ENCODE results near the gene CYP3A7.
"Not testable (repeated sequence)": the region's sequence is repeated elsewhere in the genome, so short reads cannot be mapped to it uniquely, and the experiment has no call there.

CYP3A7 gene

DNA sequence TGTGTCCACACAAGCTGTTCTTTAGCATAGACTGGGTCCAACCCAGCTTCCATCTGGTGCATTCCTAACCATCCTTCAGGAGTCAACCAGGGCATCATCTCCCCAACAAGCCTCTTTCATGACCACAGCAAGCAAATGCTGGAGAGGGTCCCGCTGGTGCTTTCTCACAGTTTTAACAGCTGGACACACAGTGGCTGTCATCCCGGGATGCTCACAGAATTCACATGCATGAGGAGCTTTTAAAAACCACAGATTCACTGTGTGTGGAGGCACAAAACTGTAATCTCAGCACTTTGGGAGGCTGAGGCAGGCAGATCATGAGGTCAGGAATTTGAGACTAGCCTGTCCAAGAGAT is 6.4 kb upstream of the CYP3A7 start:
- no peak for DNase-seq (ENCODE audit: low spot score)

DNA sequence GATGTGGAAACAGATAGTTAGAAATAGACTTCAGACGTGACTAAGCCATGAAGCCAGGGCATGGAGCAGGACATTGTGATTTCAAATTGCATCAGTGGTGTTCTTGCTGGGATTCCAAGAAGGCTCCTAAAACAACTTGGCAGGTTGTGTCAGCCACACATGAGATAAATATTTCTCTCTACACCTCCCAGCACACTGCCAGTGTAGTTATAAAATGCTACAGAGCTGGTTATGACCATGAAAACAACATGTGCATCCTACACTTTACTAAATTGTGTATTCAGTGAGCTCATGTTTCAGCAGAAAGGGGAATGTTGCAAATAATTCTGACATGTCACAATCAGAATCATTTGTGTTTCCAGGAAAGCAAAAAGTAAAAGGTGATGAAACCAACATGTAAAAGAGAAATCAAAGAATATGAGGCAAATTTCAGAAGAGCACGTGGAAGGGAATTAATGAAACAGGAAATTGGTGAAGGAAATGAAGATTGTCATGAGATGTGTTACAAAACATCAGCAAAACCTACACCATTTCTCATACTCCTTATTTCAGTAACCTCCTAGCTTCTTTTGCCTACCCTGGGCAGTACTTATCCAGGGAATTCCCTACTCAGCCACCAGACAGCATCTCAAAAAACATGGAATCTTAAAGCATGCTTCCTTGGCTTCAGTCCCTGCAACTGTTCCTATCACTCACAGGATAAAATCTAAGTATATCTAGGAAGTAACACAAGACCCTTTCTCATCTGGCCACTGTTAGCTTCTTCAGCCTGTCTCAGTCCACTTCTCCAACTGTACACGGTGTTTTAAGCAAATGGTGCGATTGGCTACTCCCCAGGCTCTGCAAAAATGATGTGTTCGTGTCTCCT is 5.8 kb upstream of the CYP3A7 start:
- DNase-seq (ENCODE audit: low spot score), result no peak

DNA sequence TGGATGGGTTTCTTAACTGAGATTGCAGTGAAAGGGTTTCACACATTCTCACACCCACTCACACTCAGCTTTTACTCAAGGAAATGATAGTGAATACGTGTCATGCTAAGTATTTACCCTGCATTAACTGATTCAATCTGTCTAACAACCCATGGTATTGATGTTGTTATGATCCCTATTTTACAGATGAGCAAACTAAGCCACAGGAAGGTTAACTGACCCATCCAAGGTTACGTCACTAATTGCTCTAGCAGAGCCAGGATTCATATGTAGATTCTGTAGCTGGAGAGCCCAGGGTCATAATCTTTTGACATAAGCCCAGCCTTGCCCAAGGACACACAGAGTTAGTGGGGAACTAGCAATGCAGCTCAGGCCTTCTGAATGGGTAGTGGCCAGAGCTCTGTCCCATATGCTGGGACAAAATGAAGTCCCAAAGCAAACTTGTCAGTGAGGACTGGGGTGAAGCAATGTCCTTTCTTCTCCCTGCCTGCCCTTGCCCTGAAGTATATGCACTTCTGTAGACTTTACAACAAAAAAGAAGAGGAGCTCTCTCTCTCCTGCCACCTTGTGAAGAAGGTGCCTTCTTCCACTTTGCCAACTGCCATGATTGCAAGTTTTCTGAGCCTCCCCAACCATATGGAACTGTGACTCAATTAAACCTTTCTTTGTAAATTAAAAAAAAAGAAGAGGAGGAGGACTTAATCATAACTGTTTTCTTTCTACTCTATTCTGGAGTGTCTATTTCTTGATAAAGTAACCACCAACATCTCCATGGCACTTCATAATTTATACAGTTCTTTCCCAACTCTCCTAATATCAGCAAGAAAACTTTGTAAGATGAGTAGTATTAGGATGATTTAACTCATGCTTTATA is 4.9 kb upstream of the CYP3A7 start:
- DNase-seq (ENCODE audit: low spot score), result no peak

DNA sequence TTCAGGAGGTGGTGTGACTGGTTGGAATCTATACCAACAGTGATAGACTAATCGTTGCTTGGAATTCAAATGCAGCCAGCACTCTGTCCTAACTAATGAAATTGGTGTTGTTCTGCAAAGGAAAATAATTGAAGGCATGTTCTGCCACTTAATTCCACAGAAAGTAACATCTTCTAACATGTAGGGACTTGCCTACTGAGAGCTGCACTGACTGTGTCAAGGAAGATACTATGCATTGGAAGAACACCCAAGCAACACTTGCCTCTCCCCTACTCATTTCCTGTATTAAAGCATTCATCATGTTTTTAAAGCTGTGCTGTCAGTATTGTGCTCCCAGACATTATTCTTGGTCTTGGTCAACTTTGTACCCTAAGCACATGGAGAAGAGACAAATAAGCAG is 2.7 kb upstream of the CYP3A7 start:
- DNase-seq (ENCODE audit: low spot score), result no peak

DNA sequence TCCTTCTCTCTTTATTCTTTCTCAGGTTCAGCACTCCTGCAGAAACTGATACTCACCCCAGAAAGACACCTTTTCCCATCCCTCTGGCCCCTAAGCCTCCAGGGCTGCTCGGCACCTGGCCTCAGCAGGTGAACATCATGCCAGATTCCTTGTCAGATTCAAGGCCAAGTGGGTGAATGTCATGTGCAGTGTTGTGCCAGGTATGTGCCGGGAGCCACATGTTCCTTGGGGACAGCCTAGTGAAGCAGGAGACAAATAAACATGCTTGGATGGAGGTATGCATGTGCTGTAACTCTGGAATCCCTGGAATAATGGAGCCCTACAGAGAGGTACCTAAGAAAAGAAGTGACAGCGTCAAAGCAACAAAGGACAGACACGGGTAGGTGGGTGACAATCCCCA is 1.7 kb upstream of the CYP3A7 start:
- DNase-seq (ENCODE audit: low spot score), result not testable (repeated sequence)

DNA sequence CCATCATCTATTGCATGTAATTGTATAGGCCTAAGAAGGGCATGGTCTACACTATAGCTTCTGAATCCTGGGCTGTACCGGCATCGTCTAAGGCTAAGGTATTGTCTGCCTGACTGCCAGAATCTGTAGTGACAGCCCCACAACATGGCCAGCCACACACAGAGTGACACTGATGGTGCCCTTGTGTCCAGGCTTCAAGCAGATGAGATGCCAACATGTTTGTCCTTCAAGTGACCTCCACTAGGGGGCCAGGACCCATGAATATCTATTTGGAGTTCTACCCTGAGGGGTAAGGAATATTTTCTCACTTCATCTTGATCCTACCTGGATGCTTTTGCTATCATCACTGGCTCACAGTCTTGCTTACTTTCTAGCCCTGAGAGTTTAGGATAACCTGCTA is 1.5 kb downstream of the CYP3A7 start:
- peak; percentile 26 for DNase-seq (ENCODE audit: low spot score)

DNA sequence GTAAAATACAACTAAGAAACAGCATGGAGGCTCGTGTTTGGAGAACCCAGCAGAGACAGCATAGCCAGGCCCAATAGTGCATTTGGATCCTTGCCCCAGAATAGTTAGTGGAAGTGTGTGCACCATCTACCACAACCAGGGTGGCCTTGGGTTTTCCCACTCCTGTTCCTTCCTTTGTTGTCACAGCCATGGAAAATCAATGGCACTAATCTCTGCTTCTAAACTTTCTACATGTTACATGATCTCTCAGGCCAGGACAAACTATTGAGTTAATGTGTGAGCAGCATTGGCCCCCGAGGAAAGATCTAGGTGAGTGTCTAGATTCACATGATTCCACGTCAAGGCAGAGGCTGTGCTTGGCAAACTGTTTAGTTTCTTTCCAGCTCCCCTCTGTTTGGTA is 2.0 kb downstream of the CYP3A7 start:
- no peak for DNase-seq (ENCODE audit: low spot score)

DNA sequence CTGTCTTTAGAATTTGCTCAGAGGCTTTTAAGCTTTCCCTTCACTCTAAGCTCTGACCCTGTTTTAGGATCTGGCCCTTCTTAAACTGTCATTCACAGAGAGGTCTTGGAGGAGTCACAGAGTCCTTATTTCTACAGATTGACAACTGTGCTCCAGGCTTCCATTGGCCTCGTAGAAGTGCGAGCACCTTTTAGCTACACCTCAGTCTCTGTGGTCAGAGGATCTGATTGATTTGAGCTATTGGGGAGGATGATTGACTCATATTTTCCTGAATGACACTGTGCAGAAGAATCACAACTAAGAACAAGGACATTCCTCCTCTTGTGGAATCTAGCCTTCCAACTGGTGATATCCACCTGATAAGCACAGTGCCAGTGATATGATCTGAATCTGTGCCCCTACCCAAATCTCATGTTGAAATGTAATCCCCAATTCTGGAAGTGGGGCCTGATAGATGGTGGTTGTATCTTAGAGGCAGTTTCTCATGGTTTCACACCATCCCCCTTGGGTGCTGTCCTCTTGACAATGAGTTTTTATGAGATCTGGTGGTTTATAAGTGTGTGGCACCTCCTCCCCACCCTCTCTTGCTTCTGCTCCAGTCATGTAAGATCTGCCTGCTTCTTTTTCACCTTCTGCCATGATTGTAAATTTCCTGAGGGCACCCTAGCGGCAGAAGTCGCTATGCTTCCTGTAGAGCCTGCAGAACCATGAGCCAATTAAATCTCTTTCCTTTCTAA is 3.2 kb downstream of the CYP3A7 start:
- no peak for DNase-seq (ENCODE audit: low spot score)

DNA sequence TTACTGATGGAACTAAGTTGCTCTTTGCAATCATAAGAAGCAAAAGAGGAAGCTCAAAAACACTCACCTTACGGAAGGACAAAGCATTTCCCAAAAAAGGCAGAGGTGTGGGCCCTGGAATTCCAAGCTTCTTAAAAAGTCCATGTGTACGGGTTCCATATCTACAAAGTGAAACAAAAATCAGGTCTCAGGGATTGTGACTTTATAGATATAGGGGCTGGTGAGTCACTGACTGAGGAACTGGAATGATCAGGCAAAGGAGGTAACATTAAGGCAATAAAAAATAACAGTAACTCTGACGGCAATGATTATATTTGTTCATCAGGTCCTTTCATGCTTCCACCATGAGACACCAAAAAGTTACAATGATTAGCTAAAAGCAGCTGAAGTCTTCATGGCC is 4.0 kb downstream of the CYP3A7 start:
- DNase-seq (ENCODE audit: low spot score), result no peak

DNA sequence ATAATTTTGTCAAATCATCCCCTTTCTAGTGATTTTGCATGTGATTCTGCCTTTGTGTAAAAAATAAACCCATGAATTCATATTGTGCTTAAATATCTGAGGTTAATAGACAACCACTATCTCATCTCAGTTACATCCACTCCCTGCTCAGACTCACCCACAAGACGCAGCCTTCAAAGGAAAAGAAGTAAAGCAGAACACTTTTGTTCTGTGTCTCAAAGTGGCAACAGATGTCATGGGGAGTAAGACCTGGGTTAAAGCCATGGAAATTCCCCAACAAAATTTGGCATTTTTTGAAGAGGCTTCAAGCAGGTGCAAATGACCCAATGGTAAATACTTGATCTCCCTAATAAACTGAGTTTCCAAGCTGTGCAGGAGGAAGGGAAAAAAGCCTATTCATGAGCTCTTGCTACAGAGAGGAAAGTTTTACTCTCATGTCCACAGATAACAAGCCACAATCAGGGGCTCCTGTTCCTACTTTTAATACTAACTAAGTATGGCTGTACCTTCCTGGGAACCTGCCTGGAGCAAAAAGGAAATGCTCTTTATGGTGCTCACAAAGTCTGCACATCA is 4.7 kb downstream of the CYP3A7 start:
- no peak for DNase-seq (ENCODE audit: low spot score)

DNA sequence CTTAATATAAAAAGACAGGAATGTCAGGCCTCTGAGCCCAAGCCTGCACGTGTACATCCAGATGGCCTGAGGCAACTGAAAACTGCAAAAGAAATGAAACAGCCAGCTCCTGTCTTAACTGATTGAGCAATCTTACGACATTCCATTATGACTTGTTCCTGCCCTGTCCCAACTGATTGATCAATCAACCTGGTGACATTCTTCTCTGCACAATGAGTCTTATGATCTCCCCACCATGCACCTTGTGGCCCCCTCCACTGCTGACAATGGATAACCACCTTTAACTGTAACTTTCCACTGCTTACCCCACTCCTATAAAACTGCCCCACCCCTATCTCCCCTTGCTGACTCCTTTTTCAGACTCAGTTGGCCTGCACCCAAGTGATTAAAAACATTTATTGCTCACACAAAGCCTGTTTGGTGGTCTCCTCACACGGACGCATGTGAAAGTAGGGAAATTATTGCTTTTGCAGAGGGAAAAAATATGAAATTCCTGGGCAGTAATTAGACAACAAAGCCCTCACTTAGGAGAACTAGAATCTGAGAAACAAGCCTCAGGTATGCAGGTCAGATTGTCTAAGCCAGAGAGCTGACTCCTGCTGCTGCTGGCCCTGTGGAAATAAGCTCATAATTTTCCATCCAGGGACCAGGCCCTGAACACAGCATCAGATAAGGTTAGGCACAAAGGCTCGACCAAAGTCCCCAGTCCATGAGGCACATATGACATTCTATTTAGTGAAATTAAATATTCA is 5.3 kb downstream of the CYP3A7 start:
- DNase-seq (ENCODE audit: low spot score), result no peak

DNA sequence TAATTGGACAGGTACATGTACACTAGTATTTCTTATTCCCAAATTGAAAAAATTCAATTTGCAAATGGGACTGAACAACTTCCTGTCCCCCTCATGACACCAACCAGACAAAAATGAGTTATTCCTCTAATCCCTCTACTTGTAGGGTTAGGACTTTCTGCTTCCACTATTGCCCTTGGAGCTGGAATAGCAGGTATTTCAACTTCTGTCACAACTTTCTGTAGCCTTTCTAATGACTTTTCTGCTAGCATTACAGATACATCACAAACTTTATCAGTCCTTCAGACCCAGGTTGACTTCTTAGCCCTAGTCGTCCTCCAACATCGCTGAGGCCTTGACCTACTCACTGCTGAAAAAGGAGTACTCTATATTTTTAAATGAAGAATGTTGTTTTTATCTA is 6.4 kb downstream of the CYP3A7 start:
- DNase-seq (ENCODE audit: low spot score), result no peak

DNA sequence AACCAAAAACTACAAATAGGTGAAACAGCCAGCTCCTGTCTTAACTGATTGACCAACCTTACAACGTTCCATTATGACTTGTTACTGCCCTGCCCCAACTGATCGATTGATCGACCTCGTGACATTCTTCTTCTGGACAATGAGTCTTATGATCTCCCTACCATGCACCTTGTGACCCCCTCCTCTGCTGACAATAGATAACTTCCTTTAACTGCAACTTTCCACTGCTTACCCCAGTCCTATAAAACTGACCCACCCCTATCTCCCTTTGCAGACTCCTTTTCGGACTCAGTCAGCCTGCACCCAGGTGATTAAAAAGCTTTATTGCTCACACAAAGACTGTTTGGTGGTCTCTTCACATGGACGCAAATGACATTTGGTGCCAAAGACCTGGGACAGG is 11.8 kb downstream of the CYP3A7 start:
- DNase-seq (ENCODE audit: low spot score), result not testable (repeated sequence)

DNA sequence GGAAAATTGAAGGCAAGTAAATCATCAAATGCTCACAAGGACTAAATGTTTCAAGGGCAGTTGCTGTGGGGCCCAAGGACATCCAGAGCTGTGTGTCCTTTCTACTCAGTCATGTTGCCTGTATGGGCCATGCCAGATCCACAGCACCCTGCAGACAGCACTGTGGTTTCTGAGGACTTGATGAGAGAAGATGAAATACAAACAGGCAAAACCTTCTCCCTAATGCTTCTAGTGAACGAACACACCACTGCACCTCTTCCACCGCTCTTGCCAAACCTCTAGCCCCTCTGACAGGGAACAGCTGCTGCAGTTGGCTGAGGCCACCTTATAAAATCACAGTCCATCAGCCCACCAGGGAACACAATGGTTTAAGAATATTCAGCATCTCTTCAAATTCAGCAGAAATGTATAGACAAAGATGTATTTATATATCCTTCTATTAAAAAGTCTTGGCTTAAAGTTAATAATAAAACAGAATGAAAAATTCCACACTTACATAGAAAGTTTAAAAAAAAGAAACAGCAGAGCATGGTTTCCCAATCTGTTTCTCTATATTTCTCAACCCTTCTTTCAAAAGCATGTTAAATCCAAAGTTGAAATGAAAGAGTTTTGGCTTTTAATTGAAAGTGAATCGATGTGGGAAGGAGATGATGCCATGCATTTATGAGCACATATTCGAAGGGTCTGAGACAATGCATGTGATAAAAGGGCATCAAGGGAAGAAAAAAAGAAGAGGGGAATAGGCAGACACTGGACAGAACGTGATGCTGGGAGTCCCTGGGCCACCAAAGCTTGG is 14.0 kb downstream of the CYP3A7 start:
- no peak for DNase-seq (ENCODE audit: low spot score)

DNA sequence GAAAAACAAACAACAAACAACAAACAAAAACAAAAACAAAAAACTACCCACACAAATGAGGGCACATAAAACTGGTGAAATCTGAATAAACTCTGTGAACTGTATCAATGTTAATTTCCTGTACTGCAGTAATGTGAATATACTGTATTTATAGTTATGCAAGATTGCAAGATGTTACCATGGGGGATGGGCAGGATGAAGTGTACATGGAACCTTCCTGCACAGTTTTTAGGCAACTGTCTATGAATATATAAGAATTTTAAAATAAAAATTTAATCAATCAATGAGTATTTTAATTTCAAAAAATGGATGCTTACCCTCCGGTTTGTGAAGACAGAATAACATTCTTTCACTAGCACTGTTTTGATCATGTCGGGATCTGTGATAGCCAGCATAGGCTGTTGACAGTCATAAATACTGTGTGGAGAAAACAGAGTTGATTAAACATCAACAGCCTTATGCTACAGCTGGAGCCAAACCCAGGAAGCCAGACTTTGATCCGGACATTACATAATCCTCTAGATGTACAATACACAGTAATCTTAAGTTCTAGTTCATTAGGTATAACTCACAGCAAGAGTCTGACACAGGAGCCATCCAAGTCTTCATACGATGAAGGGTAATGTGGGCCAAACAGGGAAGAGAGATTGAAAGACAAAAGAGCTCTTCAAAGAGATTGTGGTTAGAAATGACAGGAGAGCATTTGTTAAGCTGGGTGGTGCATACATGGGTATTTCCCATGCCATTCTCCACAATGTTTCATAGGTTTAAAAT is 14.8 kb downstream of the CYP3A7 start:
- peak; percentile 81 for DNase-seq (ENCODE audit: low spot score)

DNA sequence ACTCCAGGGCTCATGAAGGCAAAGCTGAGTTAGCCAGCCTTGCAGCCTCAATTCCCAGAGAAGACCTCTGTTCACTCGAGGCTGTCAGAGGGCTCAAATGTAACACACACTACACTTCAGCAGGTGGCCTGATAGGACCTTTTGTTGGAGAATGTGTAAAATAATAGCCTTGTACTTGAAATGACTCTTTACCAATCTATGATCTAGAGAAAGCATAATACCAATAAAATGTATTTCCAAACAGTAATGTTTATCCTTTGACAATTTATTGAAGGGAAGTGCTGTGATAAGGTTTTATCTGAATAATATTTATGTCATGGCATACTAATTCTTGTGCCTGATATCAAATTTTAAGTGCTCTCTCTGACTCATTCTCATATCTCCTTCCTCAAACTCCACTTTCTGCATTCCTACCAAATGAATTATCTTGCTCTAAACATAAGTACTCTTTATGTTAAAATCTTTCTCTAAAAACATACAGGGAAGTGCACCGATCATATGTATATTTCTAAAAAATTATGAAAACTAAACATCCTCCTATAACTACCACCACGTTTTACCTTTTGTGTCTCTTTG is 20.9 kb downstream of the CYP3A7 start:
- no peak for DNase-seq (ENCODE audit: low spot score)

DNA sequence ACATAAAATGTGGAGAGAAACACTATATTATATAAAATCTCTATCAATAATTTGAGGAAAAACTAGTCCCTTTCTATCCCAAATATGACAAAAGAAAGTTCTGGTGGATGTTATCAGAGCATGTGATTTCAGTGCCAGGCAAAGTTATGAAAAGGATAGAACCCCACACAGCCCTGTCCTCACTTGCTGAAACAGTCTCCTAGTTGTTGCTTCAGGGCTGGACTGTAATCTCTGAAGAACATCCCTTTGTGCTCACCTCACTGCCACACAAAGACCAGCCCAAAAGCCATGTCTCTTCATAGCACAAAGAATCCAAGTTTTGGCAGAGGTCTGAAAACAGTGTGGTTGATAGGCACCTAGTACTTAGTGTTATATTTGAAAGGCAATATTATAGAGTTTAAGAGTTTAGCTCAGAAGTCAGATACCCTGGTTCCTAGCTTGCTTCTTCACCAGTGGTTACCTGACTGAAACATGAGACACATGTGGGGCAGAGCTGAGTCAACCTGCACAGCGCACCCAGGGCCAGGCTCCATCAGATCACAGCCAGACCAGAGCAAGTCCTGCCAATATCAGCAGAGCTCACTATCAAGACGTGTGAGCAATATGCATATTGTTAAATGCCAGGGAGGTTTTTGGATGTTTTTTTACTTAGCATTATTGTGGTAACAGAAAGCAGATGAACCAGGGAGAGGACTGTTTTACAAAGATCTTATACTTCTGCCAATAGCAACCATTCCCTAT is 25.0 kb downstream of the CYP3A7 start:
- DNase-seq (ENCODE audit: low spot score), result no peak

DNA sequence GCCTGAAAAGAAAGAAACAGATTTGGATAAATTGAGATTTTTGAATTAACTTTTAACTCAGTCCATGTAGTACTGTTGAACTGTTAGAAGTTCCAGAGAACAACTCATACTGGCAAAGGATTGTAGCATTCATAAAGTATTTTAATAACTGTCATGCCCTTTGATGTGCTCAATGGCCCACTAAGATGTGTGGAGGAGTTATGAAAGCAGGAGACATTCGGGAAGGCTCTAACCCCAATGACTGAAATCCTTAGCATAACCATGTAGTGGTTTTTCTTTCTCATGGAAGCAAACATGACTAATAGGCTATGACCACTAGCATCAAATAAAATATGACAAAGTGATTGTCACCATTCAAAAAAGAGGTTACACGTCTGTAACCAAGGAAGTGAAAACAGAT is 25.7 kb downstream of the CYP3A7 start:
- DNase-seq (ENCODE audit: low spot score), result peak; percentile 36

DNA sequence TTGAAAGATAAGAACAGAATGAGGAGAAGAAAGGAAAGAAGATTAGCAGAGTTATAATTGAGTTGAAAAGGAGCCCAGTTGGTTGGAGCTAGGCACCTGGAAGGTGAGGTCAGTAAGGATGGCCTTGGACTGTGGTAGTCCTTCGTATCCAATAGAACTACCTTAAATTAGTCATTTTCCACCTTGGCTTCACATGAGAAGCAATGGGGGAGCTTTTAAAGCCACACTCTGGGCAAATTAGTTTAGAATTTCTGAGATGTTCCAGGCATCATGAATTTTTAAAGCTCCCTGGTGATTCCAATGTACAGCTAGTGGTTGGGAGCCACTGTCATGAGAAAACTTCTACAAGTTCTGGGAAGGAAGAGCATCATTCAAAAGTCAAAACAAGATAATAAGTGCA is 27.9 kb downstream of the CYP3A7 start:
- no peak for DNase-seq (ENCODE audit: low spot score)

Data from SW480 (cell line).